IMR-90 (cell line): Measurements from ENCODE around the gene UGT1A4. TPM values are rescaled to one million over a fixed set of nuclear protein-coding genes. Genes with fewer than 3 reads are reported as not detected.

ENCODE experiments used
- ATAC-seq: fragments of 200-7000 bp; cut with Tn5 transposase; 2 replicates; pipeline ENCODE4 v1.9.1; 2020; ENCODE audit warnings: low read depth, mild to moderate bottlenecking, moderate library complexity
- BruUV-seq: library from RNA; stranded (reverse); fragments of 400-500 nt; replicated peaks from 2 replicates; lab custom pipeline; 2021; lab: Mats Ljungman, UMichigan
- CTCF ChIA-PET: fragments of 300-600 bp; formaldehyde crosslinking; extraction: SDS; loops from one replicate; lab custom pipeline; 2021; ENCODE audit warnings: antibody characterized with exemption; lab: Yijun Ruan, JAX
- POLR2A ChIA-PET: fragments of 300-600 bp; sonication (Branson Sonifier 250); formaldehyde crosslinking; loops from one replicate; lab custom pipeline; 2022; ENCODE audit warnings: antibody characterized with exemption; ENCODE audit not compliant: unreplicated experiment; lab: Charles Lee
- DNase-seq: peaks from one replicate; pipeline ENCODE4 v3.0.0; 2013
- H2AFZ ChIP-seq: replicated peaks from 2 replicates; pipeline ENCODE3; 2013; ENCODE audit warnings: low read length, mild to moderate bottlenecking; ENCODE audit not compliant: poor library complexity
- H2AK5ac ChIP-seq: 2 replicates; pipeline ENCODE4 v1.6.1; 2013; ENCODE audit warnings: low read depth, low read length, inconsistent platforms
- H2AK9ac ChIP-seq: replicated peaks from 2 replicates; pipeline ENCODE3; 2013; ENCODE audit warnings: mild to moderate bottlenecking, low read depth, low read length, moderate library complexity; ENCODE audit not compliant: poor library complexity
- H2BK120ac ChIP-seq: 2 replicates; pipeline ENCODE4 v1.6.1; 2013; ENCODE audit warnings: low read depth, low read length, inconsistent platforms
- H2BK15ac ChIP-seq: 3 replicates; pipeline ENCODE4 v1.6.1; 2013; ENCODE audit warnings: low read depth, low read length, inconsistent platforms
- H2BK20ac ChIP-seq: 2 replicates; pipeline ENCODE4 v1.6.1; 2013; ENCODE audit warnings: low read depth, mild to moderate bottlenecking, inconsistent platforms, low read length, moderate library complexity
- H2BK5ac ChIP-seq: 2 replicates; pipeline ENCODE4 v1.6.1; 2013; ENCODE audit warnings: mild to moderate bottlenecking, low read depth, low read length, inconsistent platforms; ENCODE audit not compliant: poor library complexity, severe bottlenecking
- H3K14ac ChIP-seq: replicated peaks from 2 replicates; pipeline ENCODE4 v1.6.1; 2013; ENCODE audit warnings: low read depth, low read length, inconsistent platforms
- H3K18ac ChIP-seq: 2 replicates; pipeline ENCODE4 v1.6.1; 2013; ENCODE audit warnings: low read depth, low read length, control low read depth
- H3K23ac ChIP-seq: 2 replicates; pipeline ENCODE4 v1.6.1; 2013; ENCODE audit warnings: low read depth, low read length, inconsistent platforms
- H3K27ac ChIP-seq: 2 replicates; pipeline ENCODE4 v1.5.1; 2013; ENCODE audit warnings: mild to moderate bottlenecking, control low read depth, low read length; ENCODE audit not compliant: insufficient read depth
- H3K27me3 ChIP-seq: 2 replicates; pipeline ENCODE4 v1.6.1; 2013; ENCODE audit warnings: low read length; ENCODE audit not compliant: control insufficient read depth, insufficient read depth
- H3K36me3 ChIP-seq: 2 replicates; pipeline ENCODE4 v1.6.1; 2013; ENCODE audit warnings: low read length, mixed read lengths; ENCODE audit not compliant: control insufficient read depth, insufficient read depth
- H3K4ac ChIP-seq: 2 replicates; pipeline ENCODE4 v1.6.1; 2013; ENCODE audit warnings: low read depth, low read length, inconsistent platforms
- H3K4me1 ChIP-seq: 2 replicates; pipeline ENCODE4 v1.6.1; 2013; ENCODE audit warnings: low read length, mixed read lengths; ENCODE audit not compliant: control insufficient read depth, insufficient read depth
- H3K4me2 ChIP-seq: 2 replicates; pipeline ENCODE4 v1.6.1; 2013; ENCODE audit warnings: low read depth, mild to moderate bottlenecking, control low read depth, low read length, moderate library complexity
- H3K4me3 ChIP-seq: 2 replicates; pipeline ENCODE4 v1.5.1; 2013; ENCODE audit warnings: low read depth, mild to moderate bottlenecking, control low read depth, low read length, moderate library complexity; ENCODE audit not compliant: insufficient read depth
- H3K56ac ChIP-seq: 2 replicates; pipeline ENCODE4 v1.6.1; 2013; ENCODE audit warnings: low read length, inconsistent platforms; ENCODE audit not compliant: insufficient read depth; ENCODE audit errors: extremely low read depth
- H3K79me1 ChIP-seq, 2 experiments: 2 replicates each; pipeline ENCODE4 v1.6.1; 2013; ENCODE audit warnings: low read length in 2 of 2, inconsistent platforms in 1 of 2, low read depth in 1 of 2
- H3K9ac ChIP-seq: 2 replicates; pipeline ENCODE4 v1.6.1; 2013; ENCODE audit warnings: low read depth, low read length, control low read depth
- H3K9me1 ChIP-seq: 2 replicates; pipeline ENCODE4 v1.6.1; 2013; ENCODE audit warnings: low read length, inconsistent platforms; ENCODE audit not compliant: insufficient read depth
- H3K9me3 ChIP-seq: 2 replicates; pipeline ENCODE4 v1.6.1; 2013; ENCODE audit warnings: low read length; ENCODE audit not compliant: control insufficient read depth, insufficient read depth
- H4K20me1 ChIP-seq: 2 replicates; pipeline ENCODE4 v1.6.1; 2013; ENCODE audit warnings: low read length, inconsistent platforms; ENCODE audit not compliant: insufficient read depth
- H4K5ac ChIP-seq: 2 replicates; pipeline ENCODE4 v1.6.1; 2013; ENCODE audit warnings: mild to moderate bottlenecking, low read depth, low read length, control low read depth
- H4K8ac ChIP-seq, 2 experiments: 2 replicates each; pipeline ENCODE4 v1.6.1; 2013; ENCODE audit warnings: low read depth in 2 of 2, low read length in 2 of 2, control low read depth in 1 of 2, inconsistent platforms in 1 of 2
- H4K91ac ChIP-seq: 2 replicates; pipeline ENCODE4 v1.6.1; 2013; ENCODE audit warnings: low read depth, low read length, inconsistent platforms; ENCODE audit not compliant: insufficient read depth
- BHLHE40 ChIP-seq: fragments of 150-350 bp; IDR thresholded peaks from 2 replicates; pipeline ENCODE4 v1.6.1; 2016; ENCODE audit warnings: mild to moderate bottlenecking, low read depth, low read length
- CEBPB ChIP-seq: IDR thresholded peaks from 2 replicates; pipeline ENCODE4 v1.6.1; 2012; ENCODE audit warnings: low read depth, low read length, improper control_type of control experiment
- CTCF ChIP-seq: conservative IDR thresholded peaks from 2 replicates; pipeline ENCODE4 v1.5.1; 2012; ENCODE audit warnings: mild to moderate bottlenecking, low read depth, low read length, improper control_type of control experiment
- FOS ChIP-seq: fragments of 150-350 bp; IDR thresholded peaks from 2 replicates; pipeline ENCODE4 v1.6.1; 2016; ENCODE audit warnings: low read depth, low read length
- MAFK ChIP-seq: IDR thresholded peaks from 2 replicates; pipeline ENCODE4 v1.6.1; 2012; ENCODE audit warnings: low read depth, low read length, improper control_type of control experiment
- MXI1 ChIP-seq: IDR thresholded peaks from 2 replicates; pipeline ENCODE4 v1.6.1; 2012; ENCODE audit warnings: low read depth, mild to moderate bottlenecking, low read length, moderate library complexity, borderline replicate concordance
- POLR2A ChIP-seq: IDR thresholded peaks from 2 replicates; pipeline ENCODE4 v1.6.1; 2012; ENCODE audit warnings: mild to moderate bottlenecking, low read depth, low read length
- RAD21 ChIP-seq: IDR thresholded peaks from 2 replicates; pipeline ENCODE4 v1.6.1; 2012; ENCODE audit warnings: low read length, improper control_type of control experiment
- RCOR1 ChIP-seq: IDR thresholded peaks from 2 replicates; pipeline ENCODE4 v1.6.1; 2012; ENCODE audit warnings: mild to moderate bottlenecking, low read length, improper control_type of control experiment; ENCODE audit not compliant: insufficient replicate concordance
- RFX5 ChIP-seq: IDR thresholded peaks from 2 replicates; pipeline ENCODE4 v1.8.0; 2012; ENCODE audit warnings: low read depth, mild to moderate bottlenecking, low read length, moderate library complexity
- SMC3 ChIP-seq: fragments of 150-350 bp; IDR thresholded peaks from 2 replicates; pipeline ENCODE4 v1.6.1; 2016; ENCODE audit warnings: low read depth, mild to moderate bottlenecking, antibody characterized with exemption, low read length, moderate library complexity
- WGBS, 2 experiments: methylation state at CpG; one replicate each; pipeline versions ENCODE4 v1.1.5 to v1.1.7; 2013; ENCODE audit warnings: missing lambda C conversion rate in 2 of 2; ENCODE audit not compliant: insufficient read length in 1 of 2; ENCODE audit errors: extremely low coverage in 2 of 2; 5-methylcytosine and 5-hydroxymethylcytosine counted together
- dilution Hi-C: fragments of 300-500 bp; cut with HindIII; formaldehyde crosslinking; loops from one replicate; pipeline ENCODE4 v1.14.3; 2018; ENCODE audit warnings: low sequenced_read_pairs; ENCODE audit not compliant: unreplicated experiment
- in situ Hi-C: fragments of 300-500 bp; cut with MboI; formaldehyde crosslinking; loops from 3 replicates; pipeline ENCODE4 v1.14.3; 2019; ENCODE audit warnings: low sequenced_read_pairs, inconsistent platforms, mixed read lengths
- intact Hi-C: fragments of 100-400 bp; cut with micrococcal nuclease; formaldehyde crosslinking; loops from 2 replicates; pipeline ENCODE4 v1.10.0; 2022
- polyA plus RNA-seq, 3 experiments: library from polyadenylated mRNA; depleted of rRNA; stranded (reverse); fragments of >200 nt; gene quantifications; 2 replicates each; pipeline ENCODE4 v1.2.3, GENCODE V29; 2012; ENCODE audit warnings: low replicate concordance in 1 of 3
- total RNA-seq: library from RNA; depleted of rRNA; stranded (reverse); fragments of >200 nt; gene quantifications from 2 replicates; pipeline ENCODE4 v1.2.3, GENCODE V29; 2012
- TF ChIP-seq, protein P1 (sequence below): fragments of 150-350 bp; IDR thresholded peaks from 2 replicates; pipeline ENCODE4 v1.6.1; 2017; ENCODE audit warnings: mild to moderate bottlenecking, antibody characterized with exemption, low read length, low read depth

UGT1A4 gene
- total and polyA plus RNA-seq, 2 of the 4 experiments (the other 2 are of a cell fraction): not detected

- POLR2A ChIA-PET: no interaction called here
- H3K23ac ChIP-seq: no peak overlapping the region
- H3K27me3 ChIP-seq: peaks cover 8% of the 10 kb centered on the region
- no peak overlapping the region for H4K8ac ChIP-seq
- dilution Hi-C loops (no loop called here), intact Hi-C loops (no loop called here), in situ Hi-C loops (no loop called here)
- H4K5ac ChIP-seq: no peak overlapping the region
- H3K27ac ChIP-seq: no peak overlapping the region
- no peak overlapping the region for H2BK120ac ChIP-seq
- whole genome bisulfite sequencing, 2 experiments: 65% methylated on average over 6 of the region's 7 CpGs; no CpG with 5 or more reads in 1 of the 2 experiments
- no peak overlapping the region for H3K4me3 ChIP-seq
- no peak overlapping the region for H3K14ac ChIP-seq
- TF ChIP-seq MXI1 (no peak), RCOR1 (no peak), MAFK (no peak), POLR2A (no peak), BHLHE40 (no peak), RFX5 (no peak), FOS (no peak), RAD21 (no peak), CEBPB (no peak), CTCF (no peak), SMC3 (no peak)
- TF ChIP-seq, protein P1, sequence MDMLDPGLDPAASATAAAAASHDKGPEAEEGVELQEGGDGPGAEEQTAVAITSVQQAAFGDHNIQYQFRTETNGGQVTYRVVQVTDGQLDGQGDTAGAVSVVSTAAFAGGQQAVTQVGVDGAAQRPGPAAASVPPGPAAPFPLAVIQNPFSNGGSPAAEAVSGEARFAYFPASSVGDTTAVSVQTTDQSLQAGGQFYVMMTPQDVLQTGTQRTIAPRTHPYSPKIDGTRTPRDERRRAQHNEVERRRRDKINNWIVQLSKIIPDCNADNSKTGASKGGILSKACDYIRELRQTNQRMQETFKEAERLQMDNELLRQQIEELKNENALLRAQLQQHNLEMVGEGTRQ: no peak
- H3K9me1 ChIP-seq: no peaks in the 10 kb centered on the region
- H4K20me1 ChIP-seq: no peaks in the 10 kb centered on the region
- no peak overlapping the region for H2BK5ac ChIP-seq
- H3K4ac ChIP-seq: no peak overlapping the region
- no peak for DNase-seq
- no peak overlapping the region for H3K56ac ChIP-seq
- no peak overlapping the region for H2AK5ac ChIP-seq
- no peak overlapping the region for H2AFZ ChIP-seq
- H3K18ac ChIP-seq: no peak overlapping the region
- CTCF ChIA-PET: no interaction called here
- ATAC-seq: no peak
- H2BK15ac ChIP-seq: no peak overlapping the region
- H3K36me3 ChIP-seq: no peaks in the 10 kb centered on the region
- no peak overlapping the region for H2BK20ac ChIP-seq
- no peak overlapping the region for H2AK9ac ChIP-seq
- H4K91ac ChIP-seq: no peak overlapping the region
- no peaks in the 10 kb centered on the region for H3K9me3 ChIP-seq
- no TSS peak for BruUV-seq
- H3K4me1 ChIP-seq: no peaks in the 10 kb centered on the region
- H3K9ac ChIP-seq: no peak overlapping the region
- no peaks in the 10 kb centered on the region for H3K79me1 ChIP-seq
- no peak overlapping the region for H3K4me2 ChIP-seq
These were observed 74.2 kb downstream of the UGT1A4 start for GRCh38 chr2:233792720-233793119.
